GM12873 (cell line): ENCODE measurements around the gene DFFA.

Experiments used
- CTCF ChIP-seq: IDR thresholded peaks from 2 replicates; pipeline ENCODE4 v1.5.1; 2012; ENCODE audit warnings: low read depth, mild to moderate bottlenecking, moderate library complexity, low read length, control low read depth; ENCODE audit not compliant: insufficient read depth; ENCODE audit errors: missing control alignments

The DFFA gene

GRCh38 chr1:10421637-10422036 is 50.7 kb downstream of the DFFA start:
- TF ChIP-seq CTCF = no peak

- TF ChIP-seq CTCF = no peak
Observed at GRCh38 chr1:10419351-10419750, 53.0 kb downstream of the DFFA start.

GRCh38 chr1:10415211-10415930 is 57.0 kb downstream of the DFFA start:
- TF ChIP-seq CTCF = no peak

GRCh38 chr1:10407201-10407600 is 65.1 kb downstream of the DFFA start:
- TF ChIP-seq CTCF = no peak
